Esophagus muscularis mucosa (tissue), 4 donors: ENCODE measurements around the gene PREX1. TPM values are rescaled to one million over a fixed set of nuclear protein-coding genes. Genes with fewer than 3 reads are reported as not detected.
"Not testable (repeated sequence)": the region's sequence is repeated elsewhere in the genome, so short reads cannot be mapped to it uniquely, and the experiment has no call there.

Experiments
- DNase-seq: peaks from one replicate; pipeline ENCODE4 v3.0.0-alpha.2; 2017; ENCODE audit errors: extremely low spot score
- H3K27ac ChIP-seq, 4 donors: fragments of 200-600 bp; sonication (generic); replicated peaks in 1 of 4; 1 replicate in 3 of 4; 2 replicates in 1 of 4; pipeline ENCODE4 v1.5.1; 2016 to 2019; ENCODE audit warnings: mild to moderate bottlenecking in 1 of 4
- H3K27me3 ChIP-seq, 4 donors: fragments of 200-600 bp; sonication (generic); one replicate each; pipeline versions ENCODE4 v1.5.1 to v1.6.0; 2016 to 2019
- H3K36me3 ChIP-seq, 4 donors: fragments of 200-600 bp; sonication (generic); one replicate each; pipeline ENCODE4 v1.5.1; 2016 to 2019
- H3K4me1 ChIP-seq, 4 donors: fragments of 200-600 bp; sonication (generic); one replicate each; pipeline ENCODE4 v1.5.1; 2016 to 2019
- H3K4me3 ChIP-seq, 4 donors: fragments of 200-600 bp; sonication (generic); 1 replicate in 2 of 4; 2 replicates in 2 of 4; pipeline ENCODE4 v1.5.1; 2016 to 2019; ENCODE audit warnings: mild to moderate bottlenecking in 4 of 4, moderate library complexity in 1 of 4
- H3K9me3 ChIP-seq, 4 donors: fragments of 200-600 bp; sonication (generic); 1 replicate in 3 of 4; 2 replicates in 1 of 4; pipeline ENCODE4 v1.5.1; 2016 to 2019
- CTCF ChIP-seq, 3 experiments: fragments of 200-600 bp in 2 of 3; fragments of 450-650 bp in 1 of 3; sonication (generic) in 2 of 3; IDR thresholded peaks; one replicate each; pipeline ENCODE4 v1.5.1; 2017 to 2019; ENCODE audit warnings: antibody characterized with exemption in 3 of 3, mild to moderate bottlenecking in 2 of 3, moderate library complexity in 1 of 3
- EP300 ChIP-seq: sonication (generic); formaldehyde crosslinking; IDR thresholded peaks from one replicate; pipeline ENCODE4 v1.6.1; 2017; ENCODE audit warnings: antibody characterized with exemption
- POLR2A ChIP-seq: fragments of 450-650 bp; IDR thresholded peaks from one replicate; pipeline ENCODE4 v1.6.1; 2017; ENCODE audit warnings: antibody characterized with exemption, moderate library complexity, mild to moderate bottlenecking, low read depth
- POLR2AphosphoS5 ChIP-seq, 2 donors: sonication (generic); formaldehyde crosslinking; IDR thresholded peaks; one replicate each; pipeline ENCODE4 v1.6.1; 2017; ENCODE audit warnings: antibody characterized with exemption in 2 of 2
- WGBS: methylation state at CpG from one replicate; pipeline ENCODE4 v1.1.5; 2018; 5-methylcytosine and 5-hydroxymethylcytosine counted together
- intact Hi-C: fragments of 100-400 bp; cut with DNase I; formaldehyde crosslinking; loops from one replicate; pipeline ENCODE4 v1.15.1; 2023
- total RNA-seq, 4 donors: library from RNA; depleted of rRNA; stranded (reverse); fragments of >200 nt; gene quantifications; one replicate each; pipeline versions ENCODE4 v1.1.0 to v1.2.1, GENCODE V29; 2016

Gene PREX1
- total RNA-seq, 4 donors from 2014 or later = 20.8 to 37.1 (median 24.3) TPM

- Histone ChIP-seq H3K27ac (peak overlapping the region in 1 of 4 donors; percentile 60), H3K27me3 (peaks cover 0 to 21% (median 0%) of the 10 kb centered on the region in 4 donors), H3K9me3 (no peaks in the 10 kb centered on the region), H3K4me1 (peaks cover 15 to 44% (median 38%) of the 10 kb centered on the region in 4 donors), H3K36me3 (no peaks in the 10 kb centered on the region), H3K4me3 (no peak overlapping the region)
- DNase-seq = no peak
- no peak for TF ChIP-seq POLR2A
- no peak for TF ChIP-seq POLR2AphosphoS5 (IDR thresholded peaks at IDR 0.05)
- TF ChIP-seq EP300 = no peak
- TF ChIP-seq CTCF (IDR thresholded peaks at IDR 0.05) = no peak
- intact Hi-C loops = no loop called here
- 94% methylated on average over 3 of the region's 3 CpGs for WGBS
Measured at GRCh38 chr20:48830826-48831318, 3.1 kb upstream of the PREX1 start.

DNA sequence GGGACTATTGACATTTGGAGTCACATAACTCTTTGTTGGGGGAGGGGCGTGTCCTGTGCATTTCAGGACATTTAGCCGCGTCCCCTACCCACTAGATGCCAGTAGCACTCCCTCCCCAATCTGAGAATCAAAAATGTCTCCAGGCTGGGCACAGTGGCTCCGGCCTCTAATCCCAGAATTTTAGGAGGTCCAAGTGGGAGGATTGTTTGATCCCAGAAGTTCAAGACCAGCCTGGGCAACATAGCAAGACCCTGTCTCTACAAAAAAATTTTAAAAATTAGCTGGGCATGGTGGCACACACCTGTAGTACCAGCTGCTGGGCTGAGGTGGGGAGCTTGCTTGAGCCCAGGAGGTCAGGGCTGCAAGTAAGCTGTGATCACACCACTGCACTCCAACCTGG, 2.1 kb upstream of the PREX1 start:
- no peaks in the 10 kb centered on the region for H3K36me3 ChIP-seq
- no peak for TF ChIP-seq POLR2A
- peaks cover 17 to 53% (median 47%) of the 10 kb centered on the region in 4 donors for H3K4me1 ChIP-seq
- H3K27me3 ChIP-seq = peaks cover 0 to 21% (median 0%) of the 10 kb centered on the region in 4 donors
- H3K9me3 ChIP-seq = no peaks in the 10 kb centered on the region
- no peak overlapping the region for H3K27ac ChIP-seq
- WGBS = 98% methylated on average over 4 of the region's 4 CpGs
- no peak for DNase-seq
- intact Hi-C loops = no loop called here
- H3K4me3 ChIP-seq = no peak overlapping the region

DNA sequence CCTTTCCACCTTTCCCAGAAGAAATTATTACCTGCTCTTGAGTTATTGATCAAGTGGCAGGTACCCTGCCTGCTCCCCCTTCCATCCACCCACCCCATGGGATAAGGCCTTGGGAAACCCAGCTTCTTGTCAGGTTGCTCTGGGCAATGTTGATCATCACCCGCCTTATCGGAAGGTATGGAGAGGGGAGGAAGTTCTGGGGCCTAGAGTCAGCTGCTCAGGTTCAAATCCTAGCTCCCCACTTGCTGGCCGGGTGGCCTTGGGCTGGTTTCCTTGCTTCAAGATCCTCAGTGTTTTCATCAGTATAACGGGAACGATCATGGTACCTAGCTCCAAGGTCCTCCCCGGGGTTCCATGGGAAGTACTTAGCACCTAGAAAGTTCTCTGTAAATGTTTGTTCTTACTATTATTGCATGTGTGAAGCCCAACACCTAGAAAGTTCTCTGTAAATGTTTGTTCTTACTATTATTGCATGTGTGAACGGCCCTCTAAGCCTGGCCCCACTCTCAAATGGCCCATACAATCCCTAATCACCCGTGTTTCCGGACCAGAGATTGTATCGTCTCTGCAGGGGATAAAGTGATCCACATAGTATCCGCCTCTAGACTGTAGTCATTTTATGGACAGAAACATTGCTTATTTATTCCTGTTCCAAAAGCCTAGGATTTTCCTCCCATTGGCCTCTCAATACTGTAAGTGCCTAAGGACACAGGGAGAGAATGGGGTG, 1.1 kb upstream of the PREX1 start:
- Histone ChIP-seq H3K4me1 (peaks cover 21 to 64% (median 54%) of the 10 kb centered on the region in 4 donors), H3K9me3 (no peaks in the 10 kb centered on the region), H3K4me3 (peak overlapping the region; percentile 62 to 80 (median 66)), H3K36me3 (no peaks in the 10 kb centered on the region), H3K27ac (peak overlapping the region; percentile 59 to 78 (median 72)), H3K27me3 (peaks cover 0 to 21% (median 0%) of the 10 kb centered on the region in 4 donors)
- 87% methylated on average over 11 of the region's 11 CpGs for WGBS
- no peak for DNase-seq
- no peak for TF ChIP-seq CTCF (IDR thresholded peaks at IDR 0.05)
- no peak for TF ChIP-seq EP300
- no peak for TF ChIP-seq POLR2A
- no peak for TF ChIP-seq POLR2AphosphoS5 (IDR thresholded peaks at IDR 0.05)
- intact Hi-C loops = no loop called here

- Histone ChIP-seq H3K9me3 (no peaks in the 10 kb centered on the region), H3K36me3 (no peaks in the 10 kb centered on the region), H3K27me3 (peaks cover 0 to 21% (median 0%) of the 10 kb centered on the region in 4 donors), H3K27ac (peak overlapping the region; percentile 58 to 74 (median 65)), H3K4me3 (peak overlapping the region; percentile 66 to 80 (median 66)), H3K4me1 (peaks cover 18 to 70% (median 57%) of the 10 kb centered on the region in 4 donors)
- DNase-seq = no peak
- no peak for TF ChIP-seq POLR2A
- TF ChIP-seq EP300 = no peak
- no peak for TF ChIP-seq POLR2AphosphoS5 (IDR thresholded peaks at IDR 0.05)
- TF ChIP-seq CTCF (IDR thresholded peaks at IDR 0.05) = no peak
- 6% methylated on average over 43 of the region's 72 CpGs for WGBS
- intact Hi-C loops = no loop called here
Measured at GRCh38 chr20:48826883-48827771, 672 bp downstream of the PREX1 start.

GRCh38 chr20:48826480-48826879, 1.3 kb downstream of the PREX1 start:
- Histone ChIP-seq H3K4me1 (peaks cover 11 to 66% (median 52%) of the 10 kb centered on the region in 4 donors), H3K4me3 (peak overlapping the region; percentile 66 to 80 (median 66)), H3K27me3 (peaks cover 0 to 21% (median 0%) of the 10 kb centered on the region in 4 donors), H3K27ac (peak overlapping the region; percentile 6 to 74 (median 62))
- H3K36me3 ChIP-seq, DNase-seq, H3K9me3 ChIP-seq, intact Hi-C loops: not testable (repeated sequence)
- WGBS = 56% methylated on average over 17 of the region's 17 CpGs
